Measurements from ENCODE around the gene RPS6KL1.
"Not testable (repeated sequence)": the region's sequence is repeated elsewhere in the genome, so short reads cannot be mapped to it uniquely, and the experiment has no call there.

The RPS6KL1 gene

DNA sequence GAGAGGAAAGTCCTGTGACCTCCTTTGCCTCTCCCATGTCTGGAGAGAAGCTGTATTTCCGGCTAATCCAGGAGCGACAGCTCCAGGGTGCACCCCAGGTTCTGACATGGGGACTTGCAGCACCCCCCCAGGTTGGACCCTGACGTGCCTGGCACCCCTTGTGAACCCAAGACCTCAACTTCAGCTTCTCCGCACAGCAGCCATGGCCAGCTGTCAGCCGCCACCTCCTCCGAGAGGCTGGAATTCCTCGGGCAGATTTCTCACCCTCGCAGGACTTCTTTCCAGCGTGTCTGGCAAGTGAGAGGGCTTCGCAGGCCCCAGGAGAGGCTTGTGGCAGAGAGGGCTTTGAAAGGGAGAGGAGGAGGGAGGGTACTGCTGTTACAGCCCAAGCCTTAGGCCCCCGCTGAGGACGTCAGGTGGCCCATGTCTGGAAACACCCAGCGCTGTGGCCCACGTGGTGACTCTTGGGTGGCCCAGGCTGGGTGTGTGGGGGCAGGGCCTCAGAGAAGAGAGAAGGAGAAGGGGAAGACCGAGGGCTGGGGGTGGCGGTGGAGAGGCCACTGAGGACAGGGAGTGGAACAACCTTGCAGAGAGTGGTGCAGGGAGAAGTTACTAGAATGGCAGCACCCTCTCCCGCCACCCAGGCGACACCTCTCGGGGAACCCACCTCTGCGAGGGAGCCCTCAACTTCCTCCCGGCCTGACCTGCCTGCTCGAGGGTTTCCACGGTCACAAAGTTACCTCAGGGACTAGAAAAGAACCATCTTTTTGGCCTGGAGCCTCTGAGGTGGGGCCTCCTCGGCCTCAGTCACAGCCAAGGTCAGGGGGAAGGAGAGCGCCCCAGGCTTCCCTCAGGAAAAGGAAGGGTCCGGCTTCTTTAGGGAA, 11.7 kb upstream of the RPS6KL1 start:
- no peak for DNase-seq (ENCODE audit: low spot score)

DNA sequence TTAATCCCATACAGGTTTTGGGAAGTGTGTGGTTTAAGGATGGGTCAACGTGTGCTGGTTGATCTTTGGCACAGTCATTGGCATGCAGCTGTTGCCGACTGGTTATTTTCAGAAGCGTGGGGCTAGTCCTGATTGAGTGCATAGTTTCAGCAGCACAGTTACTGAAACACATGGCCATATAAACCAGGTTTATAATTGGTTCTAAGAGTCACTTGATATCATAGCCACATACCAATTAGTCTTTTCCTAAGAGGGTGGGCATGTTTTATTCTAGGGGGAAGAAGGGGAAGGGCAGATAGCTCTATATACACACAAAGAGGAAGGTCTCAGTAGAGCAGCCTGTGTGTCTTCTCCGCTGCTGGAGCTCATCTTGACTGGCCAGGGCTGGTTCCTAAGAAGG, 11.0 kb upstream of the RPS6KL1 start:
- DNase-seq (ENCODE audit: low spot score), result no peak

DNA sequence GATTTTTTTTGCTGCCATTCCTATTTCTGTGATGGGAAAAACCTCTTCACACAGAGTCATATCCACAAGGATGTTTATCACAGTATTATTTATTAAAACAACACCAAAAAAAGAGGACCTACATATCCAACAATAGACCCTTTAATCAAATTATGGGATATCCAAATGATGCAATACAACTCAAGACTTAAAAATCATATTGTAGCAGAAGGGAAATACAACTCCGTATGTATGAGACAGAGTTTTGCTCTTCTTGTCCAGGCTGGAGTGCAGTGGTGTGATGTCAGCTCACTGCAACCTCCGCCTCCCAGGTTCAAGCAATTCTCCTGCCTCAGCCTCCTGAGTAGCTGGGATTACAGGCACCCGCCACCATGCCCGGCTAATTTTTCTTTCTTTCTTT, 9.9 kb upstream of the RPS6KL1 start:
- DNase-seq (ENCODE audit: low spot score), result not testable (repeated sequence)

DNA sequence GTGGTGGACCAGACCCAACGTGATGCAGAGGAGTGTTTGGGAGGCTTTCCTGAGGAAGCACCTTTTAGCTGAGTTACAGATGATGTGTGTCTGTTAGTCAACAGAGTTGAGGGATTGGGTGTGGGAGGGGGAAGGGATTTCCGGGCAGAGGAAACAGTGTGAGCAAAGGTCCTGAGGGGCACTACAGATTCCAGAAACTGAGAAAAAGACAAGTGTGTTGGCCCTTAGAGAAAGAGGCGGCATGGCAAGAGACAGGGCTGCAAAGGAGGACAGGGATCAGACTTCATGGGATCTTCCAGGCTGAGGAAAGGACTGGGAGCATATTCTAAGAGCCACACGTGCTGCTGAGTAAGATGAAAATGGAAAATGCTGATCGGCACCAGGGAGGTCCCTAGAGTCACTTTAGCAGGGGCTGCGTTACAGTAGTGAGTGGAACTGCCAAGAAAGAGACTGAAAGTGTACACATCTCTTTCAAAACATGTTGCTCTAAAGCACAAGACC, 9.4 kb upstream of the RPS6KL1 start:
- DNase-seq (ENCODE audit: low spot score), result no peak

DNA sequence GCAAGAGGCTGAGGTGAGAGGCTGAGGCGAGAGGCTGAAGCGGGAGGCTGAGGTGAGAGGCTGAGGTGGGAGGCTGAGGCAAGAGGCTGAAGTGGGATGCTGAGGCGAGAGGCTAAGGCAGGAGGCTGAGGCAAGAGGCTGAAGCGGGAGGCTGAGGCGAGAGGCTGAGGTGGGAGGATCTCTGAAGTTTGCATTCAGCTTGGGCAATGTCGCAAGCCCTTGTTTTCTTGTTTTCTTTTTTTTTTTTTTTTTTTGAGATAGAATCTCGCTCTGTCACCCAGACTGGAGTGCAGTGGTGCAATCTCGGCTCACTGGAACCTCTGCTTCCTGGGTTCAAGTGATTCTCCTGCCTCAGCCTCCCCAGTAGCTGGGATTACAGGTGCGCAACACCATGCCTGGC, 8.7 kb upstream of the RPS6KL1 start:
- not testable (repeated sequence) for DNase-seq (ENCODE audit: low spot score)

DNA sequence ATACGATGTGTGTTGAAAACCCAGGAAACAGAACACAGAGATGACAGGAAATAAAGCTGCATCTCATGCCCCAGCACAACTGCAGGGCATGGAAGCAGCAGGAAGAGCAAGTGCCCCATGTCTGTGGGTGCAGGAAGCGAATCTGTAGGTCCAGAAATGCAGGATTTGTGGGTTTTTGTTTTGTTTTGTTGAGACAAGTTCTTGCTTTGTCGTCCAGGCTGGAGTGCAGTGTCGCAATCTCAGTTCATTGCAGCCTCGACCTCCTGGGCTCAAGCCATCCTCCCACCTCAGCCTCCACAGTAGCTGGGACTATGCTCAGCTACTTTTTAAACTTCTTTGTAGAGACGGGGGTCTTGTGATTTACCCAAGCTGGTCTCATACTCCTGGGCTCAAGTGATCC, 6.2 kb upstream of the RPS6KL1 start:
- DNase-seq (ENCODE audit: low spot score), result no peak

DNA sequence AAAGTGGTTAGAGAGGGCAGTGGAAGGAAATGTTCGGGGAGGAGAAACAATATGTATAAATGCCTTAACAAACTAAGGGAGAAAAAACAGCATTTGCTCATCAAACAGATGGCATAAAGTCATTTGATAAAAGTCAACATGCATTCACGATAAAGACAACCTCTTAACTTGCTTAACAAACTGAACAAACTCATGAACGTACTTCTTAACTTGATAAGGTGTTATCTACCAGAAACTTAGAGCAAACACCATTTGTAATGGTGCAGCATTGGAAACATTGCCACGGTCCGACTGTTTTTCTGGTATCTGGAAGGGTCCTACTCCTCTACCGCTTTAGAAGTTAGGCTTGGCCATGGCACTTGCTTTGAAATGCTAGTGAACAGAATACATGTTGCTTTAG, 4.2 kb upstream of the RPS6KL1 start:
- DNase-seq (ENCODE audit: low spot score), result no peak

DNA sequence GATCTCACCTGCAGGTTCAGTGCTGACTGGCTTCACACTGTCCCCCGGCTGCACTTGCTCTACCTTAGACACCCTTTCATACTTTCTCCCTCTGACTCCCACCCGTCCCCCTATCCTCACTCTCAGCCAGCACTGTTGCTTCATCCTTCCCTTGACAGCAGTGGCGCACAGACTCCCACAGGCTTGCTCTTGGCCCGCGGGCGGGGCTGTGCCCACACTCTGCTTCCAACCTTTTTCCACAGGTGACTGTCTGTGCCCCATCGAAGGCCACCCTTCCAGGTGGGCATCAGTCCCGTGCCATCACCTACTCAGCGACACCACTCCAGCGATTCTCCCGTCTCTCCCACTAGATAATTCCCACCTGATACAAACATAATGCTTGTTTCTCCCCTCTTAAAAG, 1.0 kb upstream of the RPS6KL1 start:
- no peak for DNase-seq (ENCODE audit: low spot score)

DNA sequence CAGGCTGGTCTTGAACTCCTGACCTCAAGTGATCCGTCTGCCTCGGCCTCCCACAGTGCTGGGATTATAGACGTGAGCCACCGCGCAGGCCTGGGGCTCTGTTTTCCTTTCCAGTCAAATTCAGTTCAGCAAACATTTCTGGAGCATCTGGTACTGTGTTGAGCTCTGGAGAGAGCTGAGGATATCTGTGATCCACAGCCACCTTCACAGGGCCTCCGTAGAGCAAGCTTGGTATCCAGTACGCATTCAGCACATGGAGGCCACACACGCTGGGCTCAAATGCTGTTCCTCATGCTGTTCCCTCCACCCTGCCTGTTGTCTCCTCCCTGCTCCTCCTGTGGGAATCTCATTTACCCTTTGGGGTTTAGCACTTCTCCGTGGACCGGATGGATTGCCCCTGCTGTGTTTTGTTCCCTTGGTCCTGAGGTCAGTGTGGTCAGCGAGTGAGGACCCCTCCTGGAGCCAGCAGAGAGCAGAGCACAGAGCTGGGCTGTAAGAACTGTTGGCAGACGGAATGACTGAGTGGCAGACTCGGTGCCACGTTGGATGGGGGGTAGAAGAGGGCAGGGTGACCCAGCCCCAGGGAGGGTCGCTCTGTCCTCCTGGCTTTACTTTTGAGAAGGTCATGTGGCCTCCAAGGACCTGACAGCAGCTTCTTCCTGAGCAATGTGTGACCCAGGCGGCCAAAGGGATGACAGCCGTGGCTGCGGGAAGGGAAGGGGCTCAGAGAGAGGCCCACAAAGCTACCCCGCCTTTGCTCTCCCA, 891 bp downstream of the RPS6KL1 start:
- DNase-seq (ENCODE audit: low spot score), result no peak

DNA sequence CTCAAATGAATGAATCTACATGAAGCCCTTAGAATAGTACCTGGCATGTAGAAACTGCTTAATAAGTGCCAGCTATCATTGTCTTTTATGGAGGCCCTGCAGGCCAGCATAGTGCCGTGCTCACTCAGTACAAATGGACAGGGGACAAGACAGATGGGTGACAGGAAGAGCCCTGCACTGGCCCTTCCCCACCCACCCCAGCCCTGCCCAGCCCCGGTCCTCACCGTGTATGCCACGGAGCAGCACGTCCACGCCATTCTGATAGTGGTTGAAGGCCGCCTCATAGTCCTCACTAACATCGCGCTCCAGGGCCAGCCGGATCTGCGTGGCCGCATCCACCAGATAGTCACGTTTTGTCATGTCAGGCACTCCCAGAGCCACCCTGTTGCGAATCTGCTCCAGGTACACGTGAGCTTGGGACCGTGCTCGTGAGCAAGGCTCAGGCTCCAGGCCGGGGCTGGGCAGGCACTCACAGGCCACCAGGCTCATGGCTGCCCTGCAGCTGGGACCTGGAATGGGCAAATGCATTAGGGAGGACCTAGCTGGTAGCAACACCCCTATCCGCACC, 1.9 kb downstream of the RPS6KL1 start:
- no peak for DNase-seq (ENCODE audit: low spot score)

DNA sequence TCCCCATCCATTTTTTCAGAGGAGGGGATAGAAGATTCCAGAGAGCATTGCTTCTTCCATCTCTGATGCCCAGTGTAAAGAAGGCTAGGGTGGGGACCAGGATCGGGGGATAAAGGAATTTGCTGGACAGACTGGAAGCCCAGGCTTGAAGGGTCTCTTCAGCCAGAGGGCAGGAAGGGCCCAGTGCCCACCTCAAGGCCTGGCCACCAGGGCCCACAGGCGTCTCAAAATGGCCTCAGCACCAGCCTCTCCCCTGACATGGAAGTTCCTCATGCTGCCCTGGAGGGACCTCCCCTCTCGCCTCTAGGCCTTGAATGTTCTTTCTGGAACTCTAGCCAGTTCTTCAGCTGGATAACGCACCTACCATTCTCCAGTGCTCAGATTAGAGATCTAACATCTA, 2.8 kb downstream of the RPS6KL1 start:
- DNase-seq (ENCODE audit: low spot score), result no peak

DNA sequence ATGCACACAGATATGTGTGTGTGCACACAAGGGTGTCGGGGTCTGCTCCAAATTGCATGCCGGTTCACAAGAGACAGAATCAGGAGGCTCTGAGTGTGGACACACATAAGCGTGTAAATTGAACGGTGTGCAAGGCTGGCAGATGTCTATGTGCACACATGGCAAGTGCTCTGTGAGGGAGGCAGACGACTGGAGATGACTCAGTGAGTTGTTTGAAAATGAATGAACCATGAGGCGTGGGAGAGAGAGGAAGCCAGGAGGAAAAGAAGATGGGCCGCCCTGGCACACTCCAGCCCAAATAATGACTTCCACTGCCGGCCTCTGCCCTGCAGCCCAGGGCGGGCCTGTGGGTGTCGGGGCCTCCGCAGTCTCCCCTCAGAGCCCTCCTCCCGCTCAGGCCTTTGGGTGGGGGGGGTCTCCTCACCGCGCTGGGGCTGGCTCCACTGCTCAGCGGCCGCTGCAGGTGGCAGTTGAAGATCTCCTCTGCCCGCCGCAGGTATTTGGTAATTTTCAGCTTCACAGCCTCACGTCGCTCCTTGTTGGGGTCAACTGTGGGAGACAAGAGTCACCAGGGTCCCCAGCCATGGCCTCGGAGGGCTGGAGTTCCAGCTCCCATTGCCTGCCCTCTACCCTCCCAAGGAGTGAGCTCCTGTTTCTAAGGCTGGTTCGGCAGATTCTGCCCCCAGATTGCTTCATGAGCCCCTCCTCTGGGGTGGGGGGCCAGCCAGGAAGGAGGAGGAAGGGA, 3.5 kb downstream of the RPS6KL1 start:
- no peak for DNase-seq (ENCODE audit: low spot score)

DNA sequence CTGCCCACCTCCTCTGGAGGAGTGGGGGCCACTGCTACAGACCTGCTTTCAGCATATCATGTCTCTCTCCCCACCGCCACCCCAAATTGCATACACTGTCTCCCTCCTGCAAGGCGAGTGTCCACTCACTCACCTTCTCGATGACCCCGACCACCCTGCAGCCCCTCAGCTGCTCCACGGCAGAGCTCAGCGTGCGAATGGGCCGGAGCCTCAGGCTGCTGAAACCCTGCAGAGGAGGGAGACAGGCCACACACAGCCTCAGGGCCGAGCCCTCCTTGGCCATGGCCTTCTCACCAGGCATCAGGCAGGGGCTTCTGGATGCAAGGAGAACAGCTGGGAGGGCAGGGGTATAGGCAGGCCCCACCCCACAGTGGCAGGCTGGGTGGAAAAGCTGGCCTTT, 4.7 kb downstream of the RPS6KL1 start:
- DNase-seq (ENCODE audit: low spot score), result no peak

DNA sequence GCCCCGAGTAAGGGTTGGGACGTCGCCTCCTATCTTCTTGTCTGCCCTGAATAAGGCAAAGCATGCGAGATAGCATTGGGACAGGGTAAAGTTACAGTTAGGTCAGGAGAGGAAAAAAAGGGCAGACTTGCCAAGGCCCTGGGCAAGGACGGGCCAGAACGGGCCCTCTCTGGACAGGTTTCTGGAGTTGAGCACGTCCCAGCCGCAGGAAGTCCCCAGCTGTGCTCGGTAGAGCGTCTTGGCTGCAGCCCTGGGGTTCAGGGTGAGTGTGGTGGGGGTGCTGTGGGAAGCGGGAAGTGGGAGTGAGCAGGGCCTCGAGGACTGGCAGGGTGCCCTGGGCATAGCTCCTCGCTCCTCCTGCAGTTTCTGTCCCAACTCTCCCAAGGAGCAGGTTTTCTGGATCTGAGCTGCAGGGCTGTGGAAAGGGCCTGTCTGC, 5.4 kb downstream of the RPS6KL1 start:
- DNase-seq (ENCODE audit: low spot score), result no peak

DNA sequence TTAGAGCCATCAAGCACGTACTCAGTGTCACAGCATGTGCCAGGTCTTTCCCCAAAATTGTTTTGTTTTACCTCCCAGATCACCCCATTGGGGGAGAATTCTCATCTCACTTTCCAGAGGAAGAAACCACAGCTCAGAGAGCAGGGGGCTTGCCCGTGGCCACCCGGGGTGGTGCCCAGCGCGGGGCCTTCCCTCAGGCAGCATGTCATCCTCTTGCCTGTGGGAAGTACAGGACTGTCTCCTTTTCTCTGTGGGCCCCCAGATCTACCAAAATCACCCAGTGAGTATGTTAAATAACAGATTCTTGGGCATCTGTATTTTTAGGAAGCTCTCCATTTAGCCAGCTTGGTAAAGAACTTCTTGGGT, 5.9 kb downstream of the RPS6KL1 start:
- DNase-seq (ENCODE audit: low spot score), result no peak

DNA sequence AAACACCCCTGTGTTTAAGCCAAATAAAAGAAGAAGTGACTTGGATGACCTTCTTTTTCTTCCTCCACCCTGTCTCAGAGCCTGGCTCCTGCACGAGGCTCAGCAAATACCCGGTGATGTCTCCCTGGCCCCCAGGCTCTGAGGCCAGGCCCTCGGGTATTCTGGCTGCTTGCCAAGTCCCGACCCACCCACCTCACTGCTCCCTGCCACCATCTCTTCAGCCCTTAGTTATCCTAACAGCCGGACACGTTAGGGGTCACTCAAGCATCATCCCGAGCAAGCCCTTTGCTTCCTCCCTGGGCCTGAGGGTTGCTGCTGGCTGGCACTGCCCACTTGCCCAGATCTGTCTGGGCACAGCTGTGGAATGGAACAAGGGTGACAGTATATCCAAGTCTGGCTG, 7.2 kb downstream of the RPS6KL1 start:
- no peak for DNase-seq (ENCODE audit: low spot score)

DNA sequence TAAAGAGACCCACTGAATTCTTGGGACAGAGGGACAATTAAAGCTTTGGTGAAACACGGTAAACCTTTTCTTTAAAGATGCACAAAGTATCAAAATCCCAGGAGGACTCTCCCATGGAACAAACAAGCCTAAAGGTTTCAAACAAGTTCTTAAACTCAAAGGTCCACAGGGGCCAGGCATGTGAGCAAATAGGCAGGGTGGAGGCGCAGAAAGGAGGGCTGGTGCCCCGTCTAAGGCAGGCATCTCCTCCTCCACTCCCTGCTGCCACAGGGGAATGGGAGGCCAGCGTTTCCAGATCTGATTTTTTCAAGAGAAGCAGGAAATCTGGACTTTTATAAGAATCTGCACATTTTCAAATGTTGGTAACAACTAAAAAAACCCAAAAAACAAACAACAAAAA, 7.6 kb downstream of the RPS6KL1 start:
- DNase-seq (ENCODE audit: low spot score), result no peak

DNA sequence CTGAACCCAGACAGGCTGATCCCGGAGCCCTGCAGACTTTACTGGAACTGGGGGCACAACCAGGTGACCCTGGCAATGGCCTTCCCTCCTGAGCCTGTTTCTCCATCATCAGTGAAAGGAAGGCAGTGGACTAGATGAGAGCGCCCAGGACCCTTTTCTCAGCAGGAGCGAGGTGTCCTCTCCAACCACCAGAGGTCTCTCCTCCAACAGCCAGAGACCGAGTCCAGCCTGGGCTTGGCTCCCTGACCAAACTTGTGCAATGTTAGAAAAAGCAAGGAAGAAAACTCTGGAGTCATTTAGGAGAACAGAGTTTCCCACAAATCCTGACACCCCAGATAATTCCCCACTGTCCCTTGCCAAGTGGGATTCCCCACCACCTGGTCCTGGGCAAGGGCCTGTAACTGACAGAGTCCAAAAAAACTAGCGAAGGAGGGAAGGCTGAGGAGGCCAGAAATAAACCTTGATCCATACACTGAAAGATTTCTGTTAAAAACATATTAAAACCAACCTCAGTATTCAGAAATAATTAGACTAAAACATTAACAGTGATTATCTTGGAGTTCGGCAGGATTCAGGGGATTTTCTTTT, 9.0 kb downstream of the RPS6KL1 start:
- no peak for DNase-seq (ENCODE audit: low spot score)

DNA sequence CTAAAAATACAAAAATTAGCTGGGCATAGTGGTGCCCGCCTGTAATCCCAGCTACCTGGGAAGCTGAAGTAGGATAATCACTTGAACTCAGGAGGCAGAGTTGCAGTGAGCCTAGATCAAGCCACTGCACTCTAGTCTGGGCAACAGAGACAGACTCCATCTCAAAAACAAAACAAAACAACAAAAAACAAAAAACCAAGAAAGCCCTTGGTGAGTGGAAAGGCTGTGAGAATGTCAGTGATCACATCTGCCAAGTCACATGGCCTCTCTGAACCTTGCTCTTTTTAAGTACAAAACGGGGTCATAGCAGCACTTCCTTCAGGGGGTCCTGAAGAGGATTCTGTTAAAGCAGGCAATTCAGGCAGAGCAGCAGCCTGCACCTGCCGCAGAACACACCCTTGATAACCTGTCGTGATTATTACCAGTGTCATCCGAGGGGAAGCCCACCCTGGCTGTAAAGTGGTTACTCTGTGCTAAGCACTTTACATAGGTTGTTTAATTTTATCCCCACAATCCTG, 9.6 kb downstream of the RPS6KL1 start:
- no peak for DNase-seq (ENCODE audit: low spot score)

DNA sequence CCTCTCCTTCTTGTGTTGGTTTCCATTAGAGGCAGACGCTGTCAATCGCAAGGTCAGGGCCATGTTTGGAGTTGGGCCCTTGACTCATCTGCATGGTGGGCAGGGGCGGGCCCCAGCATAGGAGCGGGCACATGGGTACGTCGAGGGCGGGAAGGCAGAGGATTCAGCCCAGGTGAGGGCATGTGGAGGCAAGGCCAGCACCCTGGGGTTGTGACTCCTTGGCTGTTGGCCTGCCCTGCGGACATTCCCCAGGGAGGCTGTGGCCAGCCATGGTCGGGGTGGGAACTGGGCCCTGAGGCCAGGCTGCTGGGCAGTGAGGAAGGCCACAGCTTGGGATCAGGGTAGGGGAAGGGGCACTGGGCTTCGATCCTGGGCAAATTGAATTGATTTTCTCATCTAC, 10.3 kb downstream of the RPS6KL1 start:
- DNase-seq (ENCODE audit: low spot score), result no peak

DNA sequence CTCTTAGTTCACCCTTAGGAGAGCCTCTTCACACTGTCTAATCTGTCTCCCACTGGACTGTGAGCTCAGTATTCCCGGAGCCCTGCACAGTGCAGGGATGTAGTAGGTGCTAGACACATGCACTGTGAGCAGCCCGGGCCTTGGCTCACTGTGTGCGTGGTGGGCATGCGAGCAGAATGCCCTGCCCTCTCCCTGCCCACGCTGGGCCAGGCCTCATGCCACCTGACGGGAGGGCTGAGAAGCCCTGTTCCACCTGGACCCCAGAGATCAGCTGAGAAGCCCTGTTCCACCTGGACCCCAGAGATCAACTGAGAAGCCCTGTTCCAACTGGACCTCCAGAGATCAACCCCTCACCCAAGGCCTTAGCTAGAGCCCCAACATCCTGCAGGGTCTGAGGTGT, 10.9 kb downstream of the RPS6KL1 start:
- no peak for DNase-seq (ENCODE audit: low spot score)

DNA sequence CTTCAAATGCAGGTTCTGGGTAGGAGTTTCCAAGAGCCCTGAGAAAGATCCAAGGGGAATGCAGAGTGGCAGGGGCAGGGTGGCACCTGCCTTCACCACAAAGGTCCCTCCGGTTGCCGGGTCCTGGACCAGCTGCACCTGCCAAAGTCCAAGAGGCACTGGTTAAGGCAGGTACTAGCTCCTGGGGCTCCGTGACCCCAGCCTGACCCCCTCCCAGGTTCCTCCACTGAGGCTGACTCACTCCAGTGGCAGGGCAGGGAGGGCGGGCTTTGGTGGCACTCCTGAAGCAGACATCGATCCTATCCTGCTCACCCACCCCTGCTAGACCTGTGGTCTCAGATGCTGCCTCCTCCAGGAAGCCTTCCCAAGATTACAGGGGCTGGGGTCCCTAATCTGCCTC, 11.4 kb downstream of the RPS6KL1 start:
- no peak for DNase-seq (ENCODE audit: low spot score)
